Endothelial cell of umbilical vein (primary cell): ENCODE results near the gene VMP1. TPM values are rescaled to one million over a fixed set of nuclear protein-coding genes. Genes with fewer than 3 reads are reported as not detected.

ENCODE experiments used
- BruUV-seq: library from RNA; stranded (reverse); fragments of 400-500 nt; replicated peaks from 2 replicates; lab custom pipeline; 2021; lab: Mats Ljungman, UMichigan
- CTCF ChIA-PET: fragments of 300-600, 350-600 bp; sonication (Branson Sonifier 250); formaldehyde crosslinking; loops from one replicate; lab custom pipeline; 2021; ENCODE audit warnings: antibody characterized with exemption, inconsistent platforms; lab: Charles Lee
- POLR2A ChIA-PET: fragments of 300-600, 350-600 bp; sonication (Branson Sonifier 250); formaldehyde crosslinking; loops from one replicate; lab custom pipeline; 2021; ENCODE audit warnings: antibody characterized with exemption, inconsistent platforms; lab: Charles Lee
- DNase-seq: peaks from one replicate; pipeline ENCODE4 v3.0.0-alpha.2; 2011; ENCODE audit warnings: low read depth, low spot score
- FAIRE-seq: peaks from 2 replicates; lab custom pipeline; 2011; peaks lifted over from hg19 to GRCh38; lab: Jason Lieb, UNC
- H2AFZ ChIP-seq: 2 replicates; pipeline ENCODE4 v1.6.0; 2012; ENCODE audit warnings: low read depth, low read length, control low read depth, inconsistent platforms
- H3K27ac ChIP-seq: 2 replicates; pipeline ENCODE4 v1.5.1; 2011; ENCODE audit warnings: low read depth, mild to moderate bottlenecking, control low read depth, low read length, moderate library complexity; ENCODE audit not compliant: insufficient read depth
- H3K27me3 ChIP-seq, 2 experiments: 2 replicates each; pipeline versions ENCODE4 v1.6.0 to v1.6.1; 2011; ENCODE audit warnings: low read length in 2 of 2, mixed read lengths in 1 of 2; ENCODE audit not compliant: control insufficient read depth in 2 of 2, insufficient read depth in 2 of 2
- H3K36me3 ChIP-seq, 2 experiments: 2 replicates in 1 of 2; 3 replicates in 1 of 2; pipeline ENCODE4 v1.5.1; 2011; ENCODE audit warnings: low read length in 2 of 2, mild to moderate bottlenecking in 1 of 2, moderate library complexity in 1 of 2; ENCODE audit not compliant: control insufficient read depth in 2 of 2, insufficient read depth in 2 of 2; ENCODE audit errors: extremely low read depth in 1 of 2
- H3K4me1 ChIP-seq: 3 replicates; pipeline ENCODE4 v1.5.1; 2011; ENCODE audit warnings: mild to moderate bottlenecking, low read length; ENCODE audit not compliant: control insufficient read depth, insufficient read depth; ENCODE audit errors: extremely low read depth
- H3K4me2 ChIP-seq: 2 replicates; pipeline ENCODE4 v1.6.1; 2011; ENCODE audit warnings: low read length, control low read depth, mixed read lengths; ENCODE audit not compliant: insufficient read depth
- H3K4me3 ChIP-seq, 3 experiments: fragments of 200-600 bp in 1 of 3; sonication (generic), shearing (Covaris generic) in 1 of 3; replicated peaks in 1 of 3; 2 replicates each; pipeline ENCODE4 v1.5.1; 2011 to 2016; ENCODE audit warnings: control low read depth in 3 of 3, low read length in 3 of 3, mild to moderate bottlenecking in 2 of 3, inconsistent platforms in 1 of 3, low read depth in 1 of 3, moderate library complexity in 1 of 3; ENCODE audit not compliant: insufficient read depth in 1 of 3
- H3K79me2 ChIP-seq: 2 replicates; pipeline ENCODE4 v1.6.0; 2012; ENCODE audit warnings: low read length, inconsistent platforms; ENCODE audit not compliant: control insufficient read depth, insufficient read depth
- H3K9ac ChIP-seq: replicated peaks from 2 replicates; pipeline ENCODE3; 2011; ENCODE audit warnings: low read length, control low read depth; ENCODE audit not compliant: insufficient read depth; ENCODE audit errors: extremely low read depth
- H3K9me1 ChIP-seq: replicated peaks from 3 replicates; pipeline ENCODE4 v1.6.0; 2011; ENCODE audit warnings: mild to moderate bottlenecking, low read length; ENCODE audit not compliant: control insufficient read depth, insufficient read depth; ENCODE audit errors: extremely low read depth
- H3K9me3 ChIP-seq: replicated peaks from 2 replicates; pipeline ENCODE4 v1.5.1; 2012; ENCODE audit warnings: low read length, inconsistent platforms; ENCODE audit not compliant: control insufficient read depth, insufficient read depth
- H4K20me1 ChIP-seq: replicated peaks from 2 replicates; pipeline ENCODE3; 2011; ENCODE audit warnings: mild to moderate bottlenecking, low read length; ENCODE audit not compliant: control insufficient read depth, insufficient read depth; ENCODE audit errors: extremely low read depth
- CTCF ChIP-seq, 2 donors: IDR thresholded peaks; 1 replicate in 1 of 2; 2 replicates in 1 of 2; pipeline ENCODE4 v1.5.1; 2011; ENCODE audit warnings: low read length in 2 of 2, mild to moderate bottlenecking in 2 of 2, moderate library complexity in 2 of 2, control low read depth in 1 of 2, inconsistent platforms in 1 of 2, low read depth in 1 of 2; ENCODE audit not compliant: insufficient read depth in 1 of 2; ENCODE audit errors: extremely low read depth in 1 of 2
- EZH2 ChIP-seq: IDR thresholded peaks from 2 replicates; pipeline ENCODE4 v1.6.1; 2012; ENCODE audit warnings: borderline replicate concordance, low read depth, mild to moderate bottlenecking, moderate library complexity, low read length, inconsistent platforms; ENCODE audit not compliant: severe bottlenecking
- FOS ChIP-seq: IDR thresholded peaks from 2 replicates; pipeline ENCODE4 v1.6.1; 2011; ENCODE audit warnings: mild to moderate bottlenecking, low read length, moderate library complexity, borderline replicate concordance; ENCODE audit not compliant: insufficient read depth
- GATA2 ChIP-seq: IDR thresholded peaks from 2 replicates; pipeline ENCODE4 v1.7.0; 2011; ENCODE audit warnings: low read depth, mild to moderate bottlenecking, moderate library complexity, mixed read lengths, low read length; ENCODE audit not compliant: insufficient read length, insufficient read depth
- JUN ChIP-seq: IDR thresholded peaks from 2 replicates; pipeline ENCODE4 v1.6.1; 2011; ENCODE audit warnings: borderline replicate concordance, low read depth; ENCODE audit not compliant: insufficient read length, insufficient read depth
- MAX ChIP-seq: IDR thresholded peaks from 2 replicates; pipeline ENCODE4 v1.6.1; 2011; ENCODE audit not compliant: insufficient read depth, insufficient read length
- MYC ChIP-seq: IDR thresholded peaks from one replicate; pipeline ENCODE4 v1.6.1; 2011; ENCODE audit warnings: mild to moderate bottlenecking, low read depth, low read length
- POLR2A ChIP-seq: IDR thresholded peaks from 2 replicates; pipeline ENCODE4 v1.6.1; 2012; ENCODE audit warnings: low read depth, mild to moderate bottlenecking, control low read depth, low read length
- dilution Hi-C: fragments of 300-500 bp; cut with MboI; formaldehyde crosslinking; loops from one replicate; pipeline ENCODE4 v1.15.0; 2019; ENCODE audit warnings: low sequenced_read_pairs; ENCODE audit not compliant: extremely low pct_ligation_motif_present
- intact Hi-C: fragments of 100-400 bp; cut with micrococcal nuclease; formaldehyde crosslinking; loops from one replicate; pipeline ENCODE4 v1.10.0; 2022
- polyA plus RNA-seq, 4 experiments: library from polyadenylated mRNA; depleted of rRNA in 3 of 4; stranded (reverse) in 3 of 4; unstranded in 1 of 4; fragments of >200 nt; gene quantifications; 2 replicates each; pipeline versions ENCODE4 v1.2.1 to v1.2.3, GENCODE V29; 2011 to 2012; ENCODE audit warnings: missing spikeins in 1 of 4
- total RNA-seq: library from RNA; stranded (reverse); gene quantifications from 2 replicates; pipeline ENCODE4 v1.2.3, GENCODE V29; 2021

Gene VMP1
- total and polyA plus RNA-seq, 2 donors (not counting 3 experiments of a cell fraction or from before 2014, with no cell fraction given) = 138 to 270 TPM

GRCh38 chr17:59730268-59730834 is 22.9 kb downstream of the VMP1 start:
- peaks cover 41% of the 10 kb centered on the region for H3K79me2 ChIP-seq
- H3K27ac ChIP-seq = no peak overlapping the region
- dilution Hi-C loops (no loop called here), intact Hi-C loops (no loop called here)
- no peaks in the 10 kb centered on the region for H3K27me3 ChIP-seq
- TF ChIP-seq EZH2 (no peak), GATA2 (no peak), JUN (no peak), FOS (no peak), POLR2A (no peak), MYC (no peak), MAX (no peak), CTCF (IDR thresholded peaks at IDR 0.05; ENCODE audit: extremely low read depth in 1 of 2, insufficient read depth in 1 of 2, low read depth in 1 of 2, low read length in 2 of 2) (no peak)
- DNase-seq = no peak
- CTCF ChIA-PET = no interaction called here
- no peak overlapping the region for H2AFZ ChIP-seq
- BruUV-seq = no TSS peak
- FAIRE-seq = no peak
- no peaks in the 10 kb centered on the region for H3K9me1 ChIP-seq
- H3K36me3 ChIP-seq = no peaks in the 10 kb centered on the region
- peaks cover 8% of the 10 kb centered on the region for H3K4me1 ChIP-seq
- H3K4me2 ChIP-seq = no peak overlapping the region
- POLR2A ChIA-PET = no interaction called here
- H4K20me1 ChIP-seq = no peaks in the 10 kb centered on the region
- H3K9ac ChIP-seq = no peak overlapping the region
- no peaks in the 10 kb centered on the region for H3K9me3 ChIP-seq
- H3K4me3 ChIP-seq = no peak overlapping the region
